ENCODE results near the gene DCXR.

The DCXR gene

DNA sequence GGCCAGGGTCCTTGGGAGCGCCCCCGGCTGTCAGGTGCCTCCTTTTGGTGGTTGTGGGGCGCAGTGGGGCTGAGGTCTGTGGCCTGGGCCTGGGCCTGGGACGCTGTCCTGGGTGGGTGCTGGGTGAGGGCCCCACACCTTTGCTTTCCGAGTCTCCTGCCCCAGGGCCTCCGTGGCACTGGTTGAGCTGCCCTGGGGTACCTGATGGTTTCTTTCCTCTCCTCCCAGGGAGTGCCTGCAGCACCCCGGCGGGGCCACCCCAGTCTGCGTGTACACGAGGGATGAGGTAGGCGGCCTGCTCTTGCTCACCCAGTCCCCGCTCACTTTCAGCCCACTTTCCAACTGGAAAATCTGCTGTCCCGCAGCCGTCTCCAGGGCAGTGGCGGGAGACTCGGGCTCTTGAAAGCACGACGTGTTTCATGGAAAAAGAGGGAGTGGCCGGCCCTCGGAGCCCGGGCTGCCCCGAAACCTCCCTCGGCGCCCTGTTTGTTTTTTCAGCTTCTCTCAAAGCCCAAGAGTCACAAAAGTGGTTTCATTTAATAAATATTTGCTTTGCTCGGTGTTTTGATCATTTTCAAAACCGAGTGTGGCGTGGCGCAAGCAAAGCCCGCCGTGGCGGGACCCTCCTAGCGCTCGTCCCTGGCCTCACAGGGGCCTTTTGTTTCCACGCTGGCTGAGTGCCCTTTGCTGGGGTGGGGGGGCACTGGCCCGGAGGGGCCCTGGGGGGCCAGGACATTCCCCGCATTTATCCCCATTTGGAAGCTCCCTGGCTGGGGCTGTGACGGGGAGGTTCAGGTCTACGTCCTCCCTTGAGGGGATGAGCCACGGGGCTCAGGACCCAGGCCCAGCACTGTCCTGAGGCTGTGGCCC, 42.7 kb downstream of the DCXR start:
- no peak for DNase-seq

- DNase-seq = no peak
These were observed 43.5 kb downstream of the DCXR start for GRCh38 chr17:81993729-81994592.

GRCh38 chr17:81992306-81993102, 45.0 kb downstream of the DCXR start:
- no peak for DNase-seq

GRCh38 chr17:81991684-81992305, 45.7 kb downstream of the DCXR start:
- no peak for DNase-seq

DNA sequence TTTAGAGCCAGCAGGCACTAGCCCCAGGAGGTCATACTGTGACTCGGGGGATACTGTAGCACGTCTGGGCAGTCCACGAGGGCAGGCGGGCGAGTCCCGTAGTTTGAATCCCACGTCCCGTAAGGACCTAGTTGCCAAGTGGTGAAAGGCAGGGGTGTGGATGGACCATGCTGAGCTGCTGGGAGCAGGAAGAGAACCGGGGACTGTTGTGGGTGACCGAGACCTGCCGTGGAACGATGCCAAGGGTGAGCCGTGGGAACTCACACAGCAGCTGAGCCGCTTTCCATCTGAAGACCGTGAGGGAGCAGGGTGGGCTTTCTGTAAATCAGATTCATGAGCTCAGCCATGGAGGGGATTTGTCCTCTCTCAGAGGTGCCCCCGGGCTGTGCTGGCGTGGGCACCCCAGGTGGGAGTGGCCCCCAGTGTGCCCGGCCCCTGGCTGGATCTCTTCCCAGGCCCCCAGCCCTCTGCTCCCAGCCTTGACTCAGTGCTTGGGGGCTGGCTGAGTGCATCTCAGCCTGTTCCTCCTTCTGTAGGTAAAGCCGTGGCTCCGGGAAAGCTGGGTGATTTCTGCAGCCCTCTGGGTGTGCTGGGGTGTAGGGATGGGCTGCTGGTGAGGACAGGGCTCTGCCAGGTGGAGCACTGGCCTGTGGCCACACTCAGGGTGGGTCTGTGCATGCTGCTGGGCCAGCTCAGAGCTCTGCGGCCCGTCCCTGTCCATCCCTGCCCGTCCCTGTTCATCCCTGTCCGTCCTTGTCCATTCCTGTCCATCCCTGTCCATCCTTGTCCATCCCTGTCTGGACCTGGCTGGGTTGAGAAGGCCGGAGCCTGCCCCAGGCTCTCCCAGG, 46.4 kb downstream of the DCXR start:
- DNase-seq = no peak

DNA sequence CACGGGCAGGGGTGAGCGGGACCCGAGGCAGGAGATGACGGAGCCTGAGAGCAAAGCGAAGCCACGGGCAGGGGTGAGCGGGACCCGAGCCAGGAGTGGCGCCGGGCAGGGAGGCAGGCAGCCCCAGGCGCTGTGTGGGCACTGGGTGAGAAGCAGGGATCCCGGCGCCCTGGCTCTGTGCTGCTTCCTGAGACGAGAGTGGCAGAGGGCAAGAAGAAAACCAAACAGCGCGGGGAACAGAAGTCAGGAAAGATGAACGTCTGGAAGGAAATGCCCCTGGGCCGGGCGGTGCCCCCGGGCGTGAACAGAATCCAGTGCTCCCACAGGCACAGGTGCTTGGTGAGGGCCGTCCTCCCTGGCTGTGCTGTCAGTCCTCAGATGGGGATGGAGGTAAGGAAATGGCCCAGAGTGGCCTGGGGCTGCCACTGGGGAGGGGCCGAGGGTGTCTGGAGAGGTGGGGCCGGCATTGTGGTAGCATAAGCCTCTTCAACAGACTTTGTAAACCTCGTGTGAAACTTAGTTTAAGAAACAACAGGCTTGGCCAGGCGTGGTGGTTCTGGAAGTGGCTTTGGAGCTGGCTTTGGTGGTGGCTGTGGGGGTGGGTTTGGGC, 50.2 kb downstream of the DCXR start:
- no peak for DNase-seq

DNA sequence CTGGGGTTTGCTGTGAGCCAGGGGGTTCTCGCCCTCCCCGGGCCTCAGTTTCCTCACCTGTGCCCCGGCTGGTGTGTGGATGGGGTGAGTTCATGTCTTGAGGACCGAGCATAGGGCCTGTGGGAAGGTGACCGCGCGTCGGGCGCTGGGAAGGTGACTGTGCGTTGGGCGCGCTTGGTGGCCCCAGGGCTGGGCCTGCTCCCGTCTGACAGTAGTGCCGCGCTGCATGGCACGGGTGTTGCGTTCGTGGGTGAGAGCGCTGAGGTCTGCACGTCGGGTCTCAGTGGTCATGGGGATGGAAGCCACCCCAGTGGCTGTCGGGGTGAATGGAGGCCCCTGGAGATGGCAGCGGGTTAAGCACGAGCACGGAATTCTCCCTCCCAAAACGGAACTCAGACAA, 50.9 kb downstream of the DCXR start:
- DNase-seq = no peak
